BJ (cell line): Measurements from ENCODE around the gene C16orf96. TPM values are rescaled to one million over a fixed set of nuclear protein-coding genes. Genes with fewer than 3 reads are reported as not detected.

Source experiments
- CTCF ChIA-PET: fragments of 350-600 bp; formaldehyde crosslinking; extraction: SDS; loops from one replicate; lab custom pipeline; 2021; ENCODE audit warnings: antibody characterized with exemption, inconsistent platforms; lab: Yijun Ruan, JAX
- POLR2A ChIA-PET: fragments of 300-600 bp; sonication (Branson Sonifier 250); formaldehyde crosslinking; extraction: SDS; loops from one replicate; lab custom pipeline; 2021; ENCODE audit warnings: antibody characterized with exemption; lab: Charles Lee
- DNase-seq: peaks from one replicate; pipeline ENCODE4 v3.0.0-alpha.2; 2011; ENCODE audit warnings: low read depth
- H3K27me3 ChIP-seq: 2 replicates; pipeline ENCODE4 v1.6.0; 2011; ENCODE audit warnings: low read length; ENCODE audit not compliant: control insufficient read depth, insufficient read depth
- H3K36me3 ChIP-seq: 2 replicates; pipeline ENCODE4 v1.5.1; 2011; ENCODE audit warnings: low read length; ENCODE audit not compliant: control insufficient read depth, insufficient read depth
- H3K4me3 ChIP-seq: 2 replicates; pipeline ENCODE4 v1.5.1; 2011; ENCODE audit warnings: low read depth, mild to moderate bottlenecking, control low read depth, low read length
- CTCF ChIP-seq: IDR thresholded peaks from 2 replicates; pipeline ENCODE4 v1.5.1; 2011; ENCODE audit warnings: low read depth, mild to moderate bottlenecking, control low read depth, inconsistent platforms, low read length, moderate library complexity; ENCODE audit not compliant: insufficient read depth
- polyA plus RNA-seq: library from polyadenylated mRNA; depleted of rRNA; stranded (reverse); fragments of >200 nt; gene quantifications from 2 replicates; pipeline ENCODE4 v1.2.3, GENCODE V29; 2011

C16orf96 gene
- polyA plus RNA-seq, 1 experiment, result not detected

GRCh38 chr16:4537376-4538343 lies 18.5 kb upstream of the C16orf96 start:
- no peak for TF ChIP-seq CTCF
- Histone ChIP-seq H3K36me3 (no peaks in the 10 kb centered on the region), H3K4me3 (peak overlapping the region; percentile 77), H3K27me3 (no peaks in the 10 kb centered on the region)
- ChIA-PET CTCF (interaction anchor here (0.6 to 1.3 kb wide), 3 partner anchors 8 to 110 kb away, joined by 3 to 4 read pairs (median 3); no protein-coding TSS in a partner anchor), POLR2A (no interaction called here)
- DNase-seq, result no peak

- POLR2A ChIA-PET, result no interaction called here
- CTCF ChIA-PET, result interaction anchor here (0.6 to 2.0 kb wide), 7 partner anchors 9 to 111 kb away, joined by 3 to 6 read pairs (median 4); partner anchors contain the start of gene MGRN1
- no peaks in the 10 kb centered on the region for H3K27me3 ChIP-seq
- H3K36me3 ChIP-seq, result no peaks in the 10 kb centered on the region
- H3K4me3 ChIP-seq, result peak within 1 kb of the TSS; percentile 77
- 0 out of 2 replicates have a peak, but pooled peaks have one; percentile 5 for TF ChIP-seq CTCF
- peak; percentile 64 for DNase-seq
Observed at GRCh38 chr16:4538350-4539235, 17.5 kb upstream of the C16orf96 start, which contains the start of gene CDIP1. Gene CDIP1, minus strand, starts transcription at chr16:4538773. Its CDS starts 24,643 bp downstream, at chr16:4514130.

- ChIA-PET CTCF (interaction anchor here (0.8 to 2.0 kb wide), 6 partner anchors 8 to 137 kb away, joined by 3 to 6 read pairs (median 4); partner anchors contain the start of gene MGRN1), POLR2A (no interaction called here)
- TF ChIP-seq CTCF, result no peak
- Histone ChIP-seq H3K27me3 (no peaks in the 10 kb centered on the region), H3K4me3 (no peak overlapping the region), H3K36me3 (no peaks in the 10 kb centered on the region)
- DNase-seq, result no peak
Observed at GRCh38 chr16:4539716-4540284, 16.3 kb upstream of the C16orf96 start.

GRCh38 chr16:4544473-4544872 lies 11.7 kb upstream of the C16orf96 start:
- ChIA-PET CTCF (interaction anchor here (1.1 to 10.7 kb wide), 3 partner anchors 22 to 41 kb away, joined by 3 to 110 read pairs (median 4); no protein-coding TSS in a partner anchor), POLR2A (no interaction called here)
- DNase-seq, result no peak

More at GRCh38 chr16:4544473-4544872, 11.7 kb upstream of the C16orf96 start:
- Histone ChIP-seq H3K27me3 (no peaks in the 10 kb centered on the region), H3K4me3 (no peak overlapping the region), H3K36me3 (no peaks in the 10 kb centered on the region)
- TF ChIP-seq CTCF, result no peak
